SJCRH30 (cell line): ENCODE data around the gene UST. TPM values are rescaled to one million over a fixed set of nuclear protein-coding genes. Genes with fewer than 3 reads are reported as not detected.
"Not testable (repeated sequence)": the region's sequence is repeated elsewhere in the genome, so short reads cannot be mapped to it uniquely, and the experiment has no call there.

Experiments used
- DNase-seq, 2 experiments: peaks; one replicate each; pipeline ENCODE4 v3.0.0-alpha.2; 2015 to 2020
- H3K27ac ChIP-seq: fragments of 250-450 bp; sonication (Bioruptor Pico); 2 replicates; pipeline ENCODE4 v1.5.1; 2020; ENCODE audit warnings: mild to moderate bottlenecking, moderate library complexity
- H3K27me3 ChIP-seq: fragments of 250-450 bp; sonication (Bioruptor Pico); 2 replicates; pipeline ENCODE4 v1.5.1; 2020; ENCODE audit warnings: mild to moderate bottlenecking, moderate library complexity
- H3K36me3 ChIP-seq: fragments of 250-450 bp; sonication (Bioruptor Pico); 2 replicates; pipeline ENCODE4 v1.5.1; 2020; ENCODE audit warnings: mild to moderate bottlenecking, moderate library complexity
- H3K4me1 ChIP-seq: fragments of 250-450 bp; sonication (Bioruptor Pico); 2 replicates; pipeline ENCODE4 v1.5.1; 2020; ENCODE audit warnings: mild to moderate bottlenecking, moderate library complexity
- H3K4me3 ChIP-seq: fragments of 250-450 bp; sonication (Bioruptor Pico); 2 replicates; pipeline ENCODE4 v1.5.1; 2020; ENCODE audit warnings: mild to moderate bottlenecking, moderate library complexity
- H3K9me3 ChIP-seq: fragments of 250-450 bp; sonication (Bioruptor Pico); replicated peaks from 2 replicates; pipeline ENCODE4 v1.5.1; 2020; ENCODE audit warnings: mild to moderate bottlenecking, moderate library complexity
- total RNA-seq: library from RNA; depleted of rRNA; stranded (reverse); fragments of >200 nt; shearing (Covaris generic); gene quantifications from 2 replicates; pipeline ENCODE4 v1.2.3, GENCODE V29; 2014

Gene UST
- total RNA-seq, 1 experiment from 2014 or later, result 28.9 TPM

DNA sequence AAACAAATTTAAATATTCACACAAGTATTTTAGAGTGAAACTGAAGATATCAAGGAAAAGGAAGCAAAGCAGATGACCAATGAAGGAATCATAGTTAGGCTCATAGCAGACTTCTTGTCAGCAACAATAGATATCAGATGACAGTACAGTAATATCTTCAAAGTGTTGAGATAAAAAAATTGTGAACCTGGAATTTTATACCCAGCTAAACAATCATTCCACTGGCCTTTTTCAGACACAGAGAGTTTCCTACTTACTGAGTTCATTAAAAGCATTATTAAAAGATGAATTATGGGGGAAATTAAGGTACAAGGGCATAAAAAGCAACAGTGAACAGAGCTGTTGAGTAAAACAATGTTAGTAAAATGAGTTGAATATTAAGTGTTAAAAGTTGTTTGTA is 254.6 kb downstream of the UST start:
- Histone ChIP-seq H3K9me3 (no peaks in the 10 kb centered on the region; the same call in 1 of the 2 replicates), H3K27me3 (no peaks in the 10 kb centered on the region), H3K36me3 (no peaks in the 10 kb centered on the region; the same call in 1 of the 2 replicates), H3K27ac (no peak overlapping the region), H3K4me3 (no peak overlapping the region), H3K4me1 (peaks cover 25% of the 10 kb centered on the region)
- DNase-seq, result no peak

DNA sequence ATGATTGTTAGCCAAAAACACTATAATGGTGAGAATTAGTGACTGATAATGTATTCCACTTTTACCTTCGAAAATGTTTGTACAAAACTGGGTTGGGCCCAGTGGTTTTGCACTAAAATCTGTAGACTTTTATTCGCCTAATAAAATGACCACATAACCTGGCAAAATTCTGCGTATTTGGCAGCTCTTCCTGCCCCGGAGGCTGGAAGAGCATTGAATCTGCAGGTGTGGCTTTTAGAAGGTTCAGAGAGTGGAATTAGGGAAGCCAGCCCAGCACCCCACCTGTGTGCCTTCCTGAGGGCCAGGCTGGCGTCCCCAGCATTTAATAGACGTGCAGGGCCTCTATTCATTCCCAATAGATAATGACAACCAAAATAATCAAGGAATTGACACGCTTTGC is 256.7 kb downstream of the UST start:
- Histone ChIP-seq H3K4me1 (peaks cover 23% of the 10 kb centered on the region), H3K9me3 (no peaks in the 10 kb centered on the region; the same call in 1 of the 2 replicates), H3K27ac (no peak overlapping the region), H3K27me3 (no peaks in the 10 kb centered on the region), H3K4me3 (no peak overlapping the region), H3K36me3 (no peaks in the 10 kb centered on the region)
- no peak for DNase-seq

- DNase-seq, result no peak
- Histone ChIP-seq H3K4me1 (peaks cover 22% of the 10 kb centered on the region), H3K4me3 (no peak overlapping the region), H3K27ac (no peak overlapping the region), H3K36me3 (no peaks in the 10 kb centered on the region), H3K27me3 (no peaks in the 10 kb centered on the region), H3K9me3 (no peaks in the 10 kb centered on the region; the same call in 1 of the 2 replicates)
Measured at GRCh38 chr6:149004664-149005063, 257.8 kb downstream of the UST start.

DNA sequence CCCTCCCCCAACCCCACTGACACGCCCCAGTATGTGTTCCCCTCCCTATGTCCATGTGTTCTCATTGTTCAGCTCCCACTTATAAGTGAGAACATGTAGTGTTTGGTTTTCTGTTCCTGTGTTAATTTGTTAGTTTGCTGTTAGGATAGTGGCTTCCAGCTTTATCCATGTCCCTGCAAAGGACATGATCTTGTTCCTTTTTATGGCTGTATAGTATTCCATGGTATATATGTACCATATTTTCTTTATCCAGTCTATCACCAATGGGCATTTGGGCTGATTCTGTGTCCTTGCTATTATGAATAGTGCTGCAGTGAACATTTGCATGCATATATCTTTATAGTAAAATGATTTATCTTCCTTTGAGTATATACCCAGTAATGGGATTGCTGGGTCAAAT is 259.4 kb downstream of the UST start:
- not testable (repeated sequence) for H3K36me3 ChIP-seq

GRCh38 chr6:149006671-149007070 is 259.8 kb downstream of the UST start:
- H3K4me1 ChIP-seq, result peaks cover 13% of the 10 kb centered on the region
- H3K27ac ChIP-seq, result no peak overlapping the region
- DNase-seq, result no peak
- H3K9me3 ChIP-seq, result no peaks in the 10 kb centered on the region; the same call in 1 of the 2 replicates
- no peak overlapping the region for H3K4me3 ChIP-seq
- H3K27me3 ChIP-seq, result no peaks in the 10 kb centered on the region
- no peaks in the 10 kb centered on the region for H3K36me3 ChIP-seq

More for the DNA sequence above, 259.4 kb downstream of the UST start:
- peaks cover 13% of the 10 kb centered on the region for H3K4me1 ChIP-seq
- not testable (repeated sequence) for DNase-seq, H3K4me3 ChIP-seq, H3K27ac ChIP-seq, H3K9me3 ChIP-seq, H3K27me3 ChIP-seq

DNA sequence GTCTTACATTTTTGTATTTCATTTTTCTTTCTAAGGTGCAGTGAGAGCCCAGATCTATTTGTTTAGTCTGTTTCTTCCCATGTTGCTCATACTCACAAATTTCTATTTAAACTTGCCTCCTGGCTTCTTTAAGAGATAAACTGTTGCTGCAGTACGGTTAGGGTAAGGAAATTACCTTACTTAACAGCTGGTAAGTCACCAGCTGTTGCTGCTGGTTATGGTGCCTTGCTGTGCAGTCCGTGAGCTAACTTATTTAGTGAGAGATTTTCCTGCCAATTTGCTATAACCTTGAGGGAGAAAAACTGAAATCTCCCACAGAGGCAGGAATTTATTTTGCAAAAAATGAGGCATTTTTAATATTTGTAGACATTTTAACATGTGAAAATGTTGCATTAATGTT is 261.0 kb downstream of the UST start:
- H3K27ac ChIP-seq, result peak overlapping the region; percentile 35
- no peaks in the 10 kb centered on the region for H3K27me3 ChIP-seq
- H3K4me1 ChIP-seq, result peaks cover 19% of the 10 kb centered on the region
- DNase-seq, result peak; percentile 50 to 73
- no peaks in the 10 kb centered on the region for H3K9me3 ChIP-seq
- no peak overlapping the region for H3K4me3 ChIP-seq
- H3K36me3 ChIP-seq, result no peaks in the 10 kb centered on the region

DNA sequence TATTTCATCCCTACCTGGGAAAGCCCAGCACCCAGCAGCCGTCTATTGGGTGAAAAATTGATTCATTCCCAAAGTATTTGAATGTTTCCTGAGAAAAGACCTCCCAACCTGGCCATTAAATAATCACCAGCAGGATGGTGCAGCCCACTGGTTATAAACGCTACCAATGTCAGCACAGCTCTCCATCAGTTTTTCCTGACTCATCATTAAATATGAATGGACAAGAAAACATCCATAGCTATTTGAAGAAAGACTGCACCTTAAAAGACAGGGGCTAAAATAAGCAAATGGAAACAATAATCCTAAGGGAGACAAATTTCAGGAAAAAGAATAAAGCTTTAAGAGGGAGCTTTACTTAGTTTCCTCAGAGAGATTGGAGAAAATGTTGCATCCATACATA is 261.9 kb downstream of the UST start:
- Histone ChIP-seq H3K27ac (no peak overlapping the region; the same call in 1 of the 2 replicates), H3K27me3 (no peaks in the 10 kb centered on the region), H3K9me3 (no peaks in the 10 kb centered on the region), H3K4me3 (no peak overlapping the region), H3K36me3 (no peaks in the 10 kb centered on the region), H3K4me1 (peaks cover 19% of the 10 kb centered on the region)
- DNase-seq, result no peak

DNA sequence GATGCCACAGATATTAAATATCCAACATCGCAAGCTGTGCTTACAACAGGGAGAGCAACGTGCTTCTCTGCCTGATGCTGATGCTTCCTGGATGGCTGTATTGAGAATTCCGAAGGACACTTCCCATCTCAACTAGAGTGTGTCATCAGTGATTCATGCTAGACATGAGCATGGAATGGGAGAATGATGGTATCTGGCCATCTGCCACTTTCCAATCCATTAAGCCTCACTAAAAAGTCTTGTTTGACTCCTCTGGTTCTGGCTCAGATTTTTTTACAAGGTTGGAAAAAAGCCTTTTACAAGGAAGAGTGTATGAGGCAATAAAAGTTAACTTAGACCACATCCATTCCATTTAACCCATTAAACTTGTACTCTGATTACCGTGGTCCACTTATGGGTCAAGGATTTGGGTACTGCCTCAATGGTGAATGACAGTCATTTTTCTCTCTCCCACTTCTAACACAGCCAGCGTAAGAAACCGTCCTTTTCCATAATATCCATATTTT is 265.3 kb downstream of the UST start:
- Histone ChIP-seq H3K27ac (no peak overlapping the region), H3K36me3 (no peaks in the 10 kb centered on the region), H3K27me3 (no peaks in the 10 kb centered on the region), H3K9me3 (no peaks in the 10 kb centered on the region), H3K4me3 (no peak overlapping the region), H3K4me1 (peaks cover 19% of the 10 kb centered on the region)
- peak; percentile 61 to 79 for DNase-seq

DNA sequence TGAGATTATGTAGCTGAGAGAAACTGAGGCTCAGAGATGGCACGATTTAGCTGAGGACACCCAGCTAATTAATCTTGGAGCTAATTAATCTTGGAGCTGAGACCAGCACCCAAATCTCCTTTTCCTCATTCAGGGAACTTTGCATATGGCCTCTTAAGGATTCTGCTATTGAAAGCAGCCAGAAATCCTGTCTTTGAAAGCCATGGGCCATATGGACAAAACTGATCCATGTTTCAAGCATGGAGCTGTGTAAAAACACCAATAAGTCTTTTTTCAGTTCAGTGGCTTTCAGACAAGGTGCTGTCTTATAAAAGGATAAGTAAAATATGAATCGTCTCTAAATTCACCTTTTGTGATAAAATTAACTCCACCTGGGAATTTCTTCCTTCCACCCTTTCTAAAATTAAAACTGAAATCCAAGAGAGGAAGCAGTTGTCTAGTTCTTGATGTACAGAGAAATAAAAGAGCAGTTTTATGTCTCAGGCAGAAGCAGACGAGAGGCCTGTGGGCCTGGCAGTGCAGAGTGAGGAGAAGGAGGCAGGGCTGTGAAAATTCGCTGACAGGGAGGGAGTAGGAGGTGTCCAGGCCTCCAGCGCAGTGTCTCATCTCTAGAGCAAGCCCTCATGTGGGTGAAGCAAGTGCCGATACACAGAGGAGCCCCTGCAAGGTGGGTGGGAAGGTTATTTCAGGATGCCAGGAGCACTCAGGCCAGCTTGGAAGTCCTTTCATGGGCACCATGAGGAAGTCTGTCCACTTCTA is 266.9 kb downstream of the UST start:
- Histone ChIP-seq H3K36me3 (no peaks in the 10 kb centered on the region), H3K4me3 (no peak overlapping the region), H3K9me3 (no peaks in the 10 kb centered on the region), H3K27ac (no peak overlapping the region), H3K27me3 (no peaks in the 10 kb centered on the region), H3K4me1 (peaks cover 5% of the 10 kb centered on the region; the same call in 1 of the 2 replicates)
- no peak for DNase-seq

- DNase-seq, result no peak
- no peak overlapping the region for H3K27ac ChIP-seq
Measured at GRCh38 chr6:149014631-149015534, 268.1 kb downstream of the UST start.

DNA sequence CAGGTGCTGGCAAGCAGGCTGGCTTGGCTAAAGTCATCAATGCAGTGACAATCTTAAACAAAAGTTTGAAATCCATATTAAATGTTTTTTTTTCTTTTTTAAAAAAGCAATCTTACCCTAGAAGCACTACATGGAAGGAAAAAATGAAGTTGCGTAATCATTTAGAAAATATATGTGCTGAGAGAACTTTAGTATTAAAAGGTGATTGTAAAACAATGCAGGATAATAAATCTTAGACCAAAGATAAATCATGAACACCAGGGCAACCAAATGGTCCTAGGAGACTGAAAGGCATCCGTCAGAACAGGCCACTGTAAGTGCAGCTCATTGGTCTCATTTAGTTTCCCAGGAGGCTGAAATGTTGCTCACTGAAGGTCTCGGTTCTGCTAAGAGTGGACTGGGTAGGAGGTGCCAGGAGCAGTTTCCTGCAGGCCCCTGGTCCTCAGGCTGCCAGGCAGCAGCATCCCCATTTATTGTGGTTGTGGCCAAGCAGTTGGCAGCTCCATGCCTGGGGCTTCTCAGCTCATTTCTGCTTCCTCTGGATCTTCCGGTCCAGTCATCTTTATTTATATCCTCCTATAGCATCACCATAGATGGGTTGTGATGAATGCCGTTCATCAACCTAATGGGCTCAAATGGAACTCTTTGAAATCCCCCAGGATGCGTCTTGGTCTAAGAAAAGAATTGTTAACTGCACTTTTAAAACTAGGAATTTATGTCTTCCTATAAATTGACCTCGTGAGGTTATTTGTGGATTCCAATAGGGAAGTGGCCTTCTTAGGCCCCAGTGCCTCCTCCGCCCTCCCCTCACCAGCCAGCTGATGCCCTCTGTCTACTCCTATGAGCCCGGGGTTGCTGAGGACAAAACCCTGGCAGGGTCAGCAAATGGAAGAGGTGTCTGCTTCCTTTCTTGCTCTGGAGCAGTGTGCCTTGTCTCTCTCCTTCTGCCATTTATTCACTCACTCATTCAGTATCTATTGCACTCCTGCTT is 269.0 kb downstream of the UST start:
- Histone ChIP-seq H3K9me3 (no peaks in the 10 kb centered on the region), H3K4me3 (no peak overlapping the region), H3K27me3 (no peaks in the 10 kb centered on the region), H3K4me1 (peaks cover 5% of the 10 kb centered on the region; the same call in 1 of the 2 replicates), H3K27ac (no peak overlapping the region), H3K36me3 (no peaks in the 10 kb centered on the region; the same call in 1 of the 2 replicates)
- DNase-seq, result no peak

More at GRCh38 chr6:149014631-149015534, 268.1 kb downstream of the UST start:
- H3K36me3 ChIP-seq, result no peaks in the 10 kb centered on the region
- H3K4me3 ChIP-seq, result no peak overlapping the region
- no peaks in the 10 kb centered on the region for H3K9me3 ChIP-seq
- H3K27me3 ChIP-seq, result no peaks in the 10 kb centered on the region
- H3K4me1 ChIP-seq, result peaks cover 5% of the 10 kb centered on the region; the same call in 1 of the 2 replicates

DNA sequence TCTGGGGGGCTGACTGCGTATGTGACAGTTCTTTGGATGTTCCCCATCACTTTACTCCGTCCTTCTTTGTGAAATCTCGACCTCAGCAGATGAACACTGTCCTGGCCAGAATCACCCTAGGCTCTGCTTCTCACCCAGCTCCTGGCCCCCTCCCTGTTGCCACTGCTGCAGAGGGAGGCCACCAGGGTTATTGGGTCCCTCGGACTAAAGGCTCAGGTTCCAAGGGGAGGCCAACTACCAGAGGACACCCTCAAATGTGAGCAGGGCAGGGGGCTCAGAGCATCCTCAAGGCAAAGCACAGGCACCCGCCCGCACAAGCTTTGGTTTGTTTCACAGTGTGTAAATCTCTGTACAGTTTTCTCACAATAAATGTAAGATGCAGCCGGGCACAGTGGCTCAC is 269.9 kb downstream of the UST start:
- DNase-seq, result no peak
- Histone ChIP-seq H3K27ac (no peak overlapping the region), H3K27me3 (no peaks in the 10 kb centered on the region)

GRCh38 chr6:149020319-149020718 is 273.5 kb downstream of the UST start:
- no peaks in the 10 kb centered on the region for H3K27me3 ChIP-seq
- H3K9me3 ChIP-seq, result no peaks in the 10 kb centered on the region
- no peak for DNase-seq

More for the DNA sequence above, 269.9 kb downstream of the UST start:
- Histone ChIP-seq H3K9me3 (no peaks in the 10 kb centered on the region), H3K4me3 (no peak overlapping the region), H3K36me3 (no peaks in the 10 kb centered on the region; the same call in 1 of the 2 replicates), H3K4me1 (peaks cover 5% of the 10 kb centered on the region; the same call in 1 of the 2 replicates)

DNA sequence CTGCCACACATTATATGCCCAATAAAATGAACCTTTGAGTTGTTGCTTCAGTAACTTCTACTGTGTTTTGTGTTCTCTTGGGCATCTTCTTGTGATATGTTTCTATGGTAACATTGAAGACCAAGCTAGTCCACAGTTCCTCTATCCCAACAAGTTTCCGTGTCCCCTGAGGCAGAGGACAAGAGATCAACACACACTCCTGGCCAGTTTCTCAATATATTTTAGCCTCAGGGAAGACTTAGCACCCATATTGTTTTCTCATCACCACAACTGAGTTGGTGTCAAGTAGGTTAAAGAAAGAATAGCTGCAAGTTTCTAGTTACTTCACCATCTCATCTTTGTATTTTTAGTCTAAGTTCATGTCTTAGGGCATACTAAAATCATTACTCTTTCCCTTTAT is 277.5 kb downstream of the UST start:
- H3K4me1 ChIP-seq, result no peaks in the 10 kb centered on the region
- H3K27ac ChIP-seq, result no peak overlapping the region
- H3K36me3 ChIP-seq, result no peaks in the 10 kb centered on the region; the same call in 1 of the 2 replicates
- no peak overlapping the region for H3K4me3 ChIP-seq
- no peaks in the 10 kb centered on the region for H3K9me3 ChIP-seq
- no peak for DNase-seq
- no peaks in the 10 kb centered on the region for H3K27me3 ChIP-seq

More at GRCh38 chr6:149020319-149020718, 273.5 kb downstream of the UST start:
- Histone ChIP-seq H3K36me3 (no peaks in the 10 kb centered on the region; the same call in 1 of the 2 replicates), H3K4me3 (no peak overlapping the region), H3K27ac (no peak overlapping the region), H3K4me1 (no peaks in the 10 kb centered on the region)
